Neural progenitor cell (in vitro differentiated cells): Measurements from ENCODE around the gene METTL9. TPM values are rescaled to one million over a fixed set of nuclear protein-coding genes. Genes with fewer than 3 reads are reported as not detected.
A peak's percentile ranks its signal among the peaks of the same experiment; 100 is the strongest.

Experiments
- DNase-seq: peaks from one replicate; pipeline ENCODE4 v3.0.0-alpha.2; 2016; ENCODE audit warnings: low spot score
- H2AFZ ChIP-seq: fragments of 200-600 bp; sonication (generic); replicated peaks from 2 replicates; pipeline ENCODE4 v1.6.1; 2016; ENCODE audit warnings: antibody characterized with exemption
- H3F3A ChIP-seq: fragments of 200-600 bp; sonication (generic); 2 replicates; pipeline ENCODE4 v1.6.1; 2016; ENCODE audit warnings: antibody characterized with exemption, low read depth
- H3K27ac ChIP-seq: fragments of 200-600 bp; sonication (generic); 2 replicates; pipeline ENCODE4 v1.5.1; 2016; ENCODE audit warnings: mild to moderate bottlenecking
- H3K27me3 ChIP-seq: fragments of 200-600 bp; sonication (generic); 2 replicates; pipeline ENCODE4 v1.6.1; 2016; ENCODE audit warnings: mild to moderate bottlenecking, moderate library complexity
- H3K36me3 ChIP-seq: fragments of 200-600 bp; sonication (generic); 2 replicates; pipeline ENCODE4 v1.5.1; 2016
- H3K4me1 ChIP-seq: fragments of 200-600 bp; sonication (generic); 2 replicates; pipeline ENCODE4 v1.6.1; 2016; ENCODE audit warnings: mixed run types
- H3K4me2 ChIP-seq: fragments of 200-600 bp; sonication (generic); 2 replicates; pipeline ENCODE4 v1.6.1; 2016
- H3K4me3 ChIP-seq: fragments of 200-600 bp; sonication (generic); 2 replicates; pipeline ENCODE4 v1.5.1; 2016
- H3K79me2 ChIP-seq: fragments of 200-600 bp; sonication (generic); 2 replicates; pipeline ENCODE4 v1.6.1; 2016; ENCODE audit warnings: low read depth
- H3K9ac ChIP-seq: fragments of 200-600 bp; sonication (generic); 2 replicates; pipeline ENCODE4 v1.6.1; 2016
- H3K9me3 ChIP-seq: fragments of 200-600 bp; sonication (generic); 2 replicates; pipeline ENCODE4 v1.5.1; 2016; ENCODE audit warnings: low read depth
- H4K20me1 ChIP-seq: fragments of 200-600 bp; sonication (generic); 2 replicates; pipeline ENCODE4 v1.6.1; 2016; ENCODE audit warnings: low read depth
- H3K27ac Mint-ChIP-seq: 3 replicates; pipeline ENCODE4 v1.8.0; 2021; ENCODE audit warnings: mixed read lengths
- H3K27me3 Mint-ChIP-seq: 2 replicates; pipeline ENCODE4 v1.8.0; 2022; ENCODE audit warnings: low read depth, mild to moderate bottlenecking, inconsistent platforms, moderate library complexity, mixed read lengths; ENCODE audit not compliant: insufficient read depth
- H3K36me3 Mint-ChIP-seq: 3 replicates; pipeline ENCODE4 v1.8.0; 2021; ENCODE audit warnings: mixed read lengths
- H3K4me1 Mint-ChIP-seq: 3 replicates; pipeline ENCODE4 v1.8.0; 2021; ENCODE audit warnings: mixed read lengths
- H3K4me3 Mint-ChIP-seq: 3 replicates; pipeline ENCODE4 v1.8.0; 2021; ENCODE audit warnings: mild to moderate bottlenecking, moderate library complexity, mixed read lengths
- H3K9me3 Mint-ChIP-seq: 3 replicates; pipeline ENCODE4 v1.8.0; 2020; ENCODE audit warnings: mixed read lengths
- EZH2 ChIP-seq: fragments of 200-600 bp; sonication (generic); IDR thresholded peaks from 2 replicates; pipeline ENCODE4 v1.6.1; 2017; ENCODE audit warnings: antibody characterized with exemption, mild to moderate bottlenecking, moderate library complexity
- EZH2phosphoT487 ChIP-seq: fragments of 200-600 bp; sonication (generic); IDR thresholded peaks from 2 replicates; pipeline ENCODE4 v1.6.1; 2017; ENCODE audit warnings: antibody characterized with exemption
- total RNA-seq: library from RNA; depleted of rRNA; stranded (reverse); fragments of >200 nt; gene quantifications from 2 replicates; pipeline ENCODE4 v1.2.3, GENCODE V29; 2015; ENCODE audit warnings: low replicate concordance
- TF ChIP-seq, protein P1 (sequence below): fragments of 200-600 bp; sonication (generic); IDR thresholded peaks from 2 replicates; pipeline ENCODE4 v1.5.1; 2017; ENCODE audit warnings: antibody characterized with exemption, mild to moderate bottlenecking

METTL9 gene
- total RNA-seq, 1 donor from 2014 or later: 329 TPM

DNA sequence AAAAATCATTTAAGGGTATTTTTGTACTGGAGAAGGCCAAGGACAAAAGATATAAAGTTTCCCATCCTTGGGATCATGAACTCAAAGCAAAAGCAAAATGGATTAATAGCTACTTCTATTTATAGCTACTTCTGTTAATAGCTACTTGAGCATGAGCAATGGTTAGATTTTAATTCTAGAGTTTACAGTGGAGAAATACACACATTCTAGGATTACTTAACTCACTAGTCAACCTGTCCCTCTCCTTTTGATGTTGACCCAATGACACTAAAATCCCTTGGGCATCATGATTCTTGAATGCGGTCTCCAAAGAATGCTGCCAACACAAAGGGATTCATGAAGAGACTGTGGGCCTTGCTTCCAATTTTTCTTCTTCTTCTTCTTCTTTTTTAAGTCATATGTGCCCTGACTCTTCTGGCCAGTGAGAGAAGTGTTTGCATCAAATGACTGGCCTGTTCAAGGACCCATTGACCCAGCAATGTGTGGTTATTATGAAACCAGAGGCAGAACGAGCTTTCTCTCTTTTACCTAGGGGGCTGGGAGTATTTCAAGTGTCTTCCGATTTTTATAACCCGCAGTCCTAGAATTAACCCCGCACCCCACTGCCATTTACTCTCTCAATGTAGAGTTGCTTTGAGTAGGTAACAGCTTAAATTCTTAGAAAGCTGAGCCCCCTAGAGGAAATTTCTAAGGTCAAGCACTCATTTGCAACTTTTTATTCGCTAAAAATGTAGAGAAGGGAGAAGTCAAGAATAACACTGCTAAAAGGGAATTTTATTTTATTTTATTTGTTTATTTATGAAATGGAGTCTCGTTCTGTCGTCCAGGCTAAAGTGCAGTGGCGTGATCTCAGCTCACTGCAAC lies 99.0 kb downstream of the METTL9 start:
- H2AFZ ChIP-seq: no peak overlapping the region
- H3K36me3 Mint-ChIP-seq: no peaks in the 10 kb centered on the region

GRCh38 chr16:21701271-21701670 lies 101.9 kb downstream of the METTL9 start:
- H3F3A ChIP-seq: no peaks in the 10 kb centered on the region

More for the DNA sequence above, 99.0 kb downstream of the METTL9 start:
- H3K79me2 ChIP-seq: no peaks in the 10 kb centered on the region
- no peaks in the 10 kb centered on the region for H3F3A ChIP-seq
- DNase-seq: no peak
- no peaks in the 10 kb centered on the region for H3K9me3 ChIP-seq
- peaks cover 2% of the 10 kb centered on the region for H3K27me3 Mint-ChIP-seq
- H3K4me1 Mint-ChIP-seq: no peaks in the 10 kb centered on the region
- no peak overlapping the region for H3K4me3 ChIP-seq
- no peak overlapping the region for H3K4me3 Mint-ChIP-seq
- H3K27me3 ChIP-seq: no peaks in the 10 kb centered on the region
- no peak for TF ChIP-seq EZH2
- TF ChIP-seq, protein P1, sequence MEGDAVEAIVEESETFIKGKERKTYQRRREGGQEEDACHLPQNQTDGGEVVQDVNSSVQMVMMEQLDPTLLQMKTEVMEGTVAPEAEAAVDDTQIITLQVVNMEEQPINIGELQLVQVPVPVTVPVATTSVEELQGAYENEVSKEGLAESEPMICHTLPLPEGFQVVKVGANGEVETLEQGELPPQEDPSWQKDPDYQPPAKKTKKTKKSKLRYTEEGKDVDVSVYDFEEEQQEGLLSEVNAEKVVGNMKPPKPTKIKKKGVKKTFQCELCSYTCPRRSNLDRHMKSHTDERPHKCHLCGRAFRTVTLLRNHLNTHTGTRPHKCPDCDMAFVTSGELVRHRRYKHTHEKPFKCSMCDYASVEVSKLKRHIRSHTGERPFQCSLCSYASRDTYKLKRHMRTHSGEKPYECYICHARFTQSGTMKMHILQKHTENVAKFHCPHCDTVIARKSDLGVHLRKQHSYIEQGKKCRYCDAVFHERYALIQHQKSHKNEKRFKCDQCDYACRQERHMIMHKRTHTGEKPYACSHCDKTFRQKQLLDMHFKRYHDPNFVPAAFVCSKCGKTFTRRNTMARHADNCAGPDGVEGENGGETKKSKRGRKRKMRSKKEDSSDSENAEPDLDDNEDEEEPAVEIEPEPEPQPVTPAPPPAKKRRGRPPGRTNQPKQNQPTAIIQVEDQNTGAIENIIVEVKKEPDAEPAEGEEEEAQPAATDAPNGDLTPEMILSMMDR: peak; percentile 17
- H3K4me2 ChIP-seq: no peak overlapping the region
- no peaks in the 10 kb centered on the region for H3K36me3 ChIP-seq
- no peak overlapping the region for H3K27ac ChIP-seq
- no peaks in the 10 kb centered on the region for H3K9me3 Mint-ChIP-seq
- H3K27ac Mint-ChIP-seq: no peak overlapping the region
- H3K9ac ChIP-seq: no peak overlapping the region
- H4K20me1 ChIP-seq: no peaks in the 10 kb centered on the region
- no peaks in the 10 kb centered on the region for H3K4me1 ChIP-seq

GRCh38 chr16:21702276-21702675 lies 102.9 kb downstream of the METTL9 start:
- H3K4me2 ChIP-seq: no peak overlapping the region
- Mint-ChIP-seq H3K36me3 (no peaks in the 10 kb centered on the region), H3K4me3 (no peak overlapping the region), H3K9me3 (no peaks in the 10 kb centered on the region), H3K27me3 (peaks cover 4% of the 10 kb centered on the region), H3K27ac (no peak overlapping the region), H3K4me1 (no peaks in the 10 kb centered on the region)
- no peaks in the 10 kb centered on the region for H3K4me1 ChIP-seq
- no peaks in the 10 kb centered on the region for H3K27me3 ChIP-seq
- no peak for TF ChIP-seq EZH2
- TF ChIP-seq, protein P1: no peak
- TF ChIP-seq EZH2phosphoT487: no peak
- H3K9ac ChIP-seq: no peak overlapping the region
- H4K20me1 ChIP-seq: no peaks in the 10 kb centered on the region
- DNase-seq: no peak
- no peaks in the 10 kb centered on the region for H3K9me3 ChIP-seq
- H3K27ac ChIP-seq: no peak overlapping the region
- no peaks in the 10 kb centered on the region for H3K36me3 ChIP-seq
- H3K4me3 ChIP-seq: no peak overlapping the region
- no peaks in the 10 kb centered on the region for H3F3A ChIP-seq
- H3K79me2 ChIP-seq: no peaks in the 10 kb centered on the region
- no peak overlapping the region for H2AFZ ChIP-seq

More at GRCh38 chr16:21701271-21701670, 101.9 kb downstream of the METTL9 start:
- Mint-ChIP-seq H3K4me1 (no peaks in the 10 kb centered on the region), H3K27me3 (peaks cover 2% of the 10 kb centered on the region), H3K9me3 (no peaks in the 10 kb centered on the region), H3K36me3 (no peaks in the 10 kb centered on the region), H3K27ac (no peak overlapping the region), H3K4me3 (no peak overlapping the region)
- H3K79me2 ChIP-seq: no peaks in the 10 kb centered on the region
- no peak overlapping the region for H2AFZ ChIP-seq
- no peak for DNase-seq
- H3K36me3 ChIP-seq: no peaks in the 10 kb centered on the region
- H3K9me3 ChIP-seq: no peaks in the 10 kb centered on the region
- TF ChIP-seq, protein P1: no peak
- no peaks in the 10 kb centered on the region for H4K20me1 ChIP-seq
- no peak overlapping the region for H3K4me3 ChIP-seq
- no peaks in the 10 kb centered on the region for H3K27me3 ChIP-seq
- H3K27ac ChIP-seq: no peak overlapping the region
- H3K9ac ChIP-seq: no peak overlapping the region
- no peaks in the 10 kb centered on the region for H3K4me1 ChIP-seq
- H3K4me2 ChIP-seq: no peak overlapping the region
